ENCODE data around the gene DIP2C. TPM values are rescaled to one million over a fixed set of nuclear protein-coding genes. Genes with fewer than 3 reads are reported as not detected.

Gene DIP2C
- total RNA-seq, 1 donor from 2014 or later: 23.1 TPM

GRCh38 chr10:552679-553078, 136.8 kb downstream of the DIP2C start:
- H3K27me3 Mint-ChIP-seq: no peaks in the 10 kb centered on the region
- peaks cover 43% of the 10 kb centered on the region for H3K4me1 Mint-ChIP-seq (ENCODE audit: unreplicated experiment)
- no peak for TF ChIP-seq CTCF (conservative IDR thresholded peaks at IDR 0.05)
- DNase-seq (ENCODE audit: extremely low spot score, unreplicated experiment): no peak
- no peak overlapping the region for H3K27ac Mint-ChIP-seq
- no peaks in the 10 kb centered on the region for H3K9me3 Mint-ChIP-seq
- no peak overlapping the region for H3K4me3 Mint-ChIP-seq
- no peaks in the 10 kb centered on the region for H3K36me3 Mint-ChIP-seq

- DNase-seq (ENCODE audit: extremely low spot score, unreplicated experiment): no peak
- Mint-ChIP-seq H3K36me3 (no peaks in the 10 kb centered on the region), H3K9me3 (no peaks in the 10 kb centered on the region), H3K4me3 (no peak overlapping the region), H3K27ac (peak overlapping the region; percentile 23), H3K27me3 (no peaks in the 10 kb centered on the region), H3K4me1 (ENCODE audit: unreplicated experiment) (peaks cover 49% of the 10 kb centered on the region)
- no peak for TF ChIP-seq CTCF (conservative IDR thresholded peaks at IDR 0.05)
Measured at GRCh38 chr10:551373-552252, 137.9 kb downstream of the DIP2C start.

- H3K27ac Mint-ChIP-seq: peak overlapping the region; percentile 43
- TF ChIP-seq CTCF (conservative IDR thresholded peaks at IDR 0.05): no peak
- H3K9me3 Mint-ChIP-seq: no peaks in the 10 kb centered on the region
- H3K4me1 Mint-ChIP-seq (ENCODE audit: unreplicated experiment): peaks cover 49% of the 10 kb centered on the region
- H3K4me3 Mint-ChIP-seq: no peak overlapping the region
- H3K27me3 Mint-ChIP-seq: no peaks in the 10 kb centered on the region
- DNase-seq (ENCODE audit: extremely low spot score, unreplicated experiment): no peak
- no peaks in the 10 kb centered on the region for H3K36me3 Mint-ChIP-seq
Measured at GRCh38 chr10:550665-551372, 138.6 kb downstream of the DIP2C start.

- Mint-ChIP-seq H3K27ac (peak overlapping the region; percentile 80), H3K9me3 (no peaks in the 10 kb centered on the region), H3K27me3 (no peaks in the 10 kb centered on the region), H3K36me3 (peaks cover 1% of the 10 kb centered on the region), H3K4me3 (peak overlapping the region; percentile 56), H3K4me1 (ENCODE audit: unreplicated experiment) (peaks cover 44% of the 10 kb centered on the region)
- no peak for TF ChIP-seq CTCF (conservative IDR thresholded peaks at IDR 0.05)
- no peak for DNase-seq (ENCODE audit: extremely low spot score, unreplicated experiment)
Measured at GRCh38 chr10:549391-549790, 140.1 kb downstream of the DIP2C start.

GRCh38 chr10:548238-548901, 141.1 kb downstream of the DIP2C start:
- H3K4me1 Mint-ChIP-seq (ENCODE audit: unreplicated experiment): peaks cover 37% of the 10 kb centered on the region
- no peak overlapping the region for H3K27ac Mint-ChIP-seq
- H3K9me3 Mint-ChIP-seq: no peaks in the 10 kb centered on the region
- H3K36me3 Mint-ChIP-seq: peaks cover 3% of the 10 kb centered on the region
- no peak overlapping the region for H3K4me3 Mint-ChIP-seq
- no peak for DNase-seq (ENCODE audit: extremely low spot score, unreplicated experiment)
- no peaks in the 10 kb centered on the region for H3K27me3 Mint-ChIP-seq
- TF ChIP-seq CTCF (conservative IDR thresholded peaks at IDR 0.05): no peak

Data from type B pancreatic cell (in vitro differentiated cells).